AG10803 (cell line): Measurements from ENCODE around the gene SEC16A.
A peak's percentile ranks its signal among the peaks of the same experiment; 100 is the strongest.

Experiments
- DNase-seq: peaks from one replicate; pipeline ENCODE4 v3.0.0; 2010; ENCODE audit warnings: low read depth
- H3K4me3 ChIP-seq: 2 replicates; pipeline ENCODE4 v1.5.1; 2011; ENCODE audit warnings: mild to moderate bottlenecking, low read length, control low read depth
- CTCF ChIP-seq: conservative IDR thresholded peaks from 2 replicates; pipeline ENCODE4 v1.5.1; 2011; ENCODE audit warnings: mild to moderate bottlenecking, low read length, control low read depth, inconsistent platforms

The SEC16A gene

DNA sequence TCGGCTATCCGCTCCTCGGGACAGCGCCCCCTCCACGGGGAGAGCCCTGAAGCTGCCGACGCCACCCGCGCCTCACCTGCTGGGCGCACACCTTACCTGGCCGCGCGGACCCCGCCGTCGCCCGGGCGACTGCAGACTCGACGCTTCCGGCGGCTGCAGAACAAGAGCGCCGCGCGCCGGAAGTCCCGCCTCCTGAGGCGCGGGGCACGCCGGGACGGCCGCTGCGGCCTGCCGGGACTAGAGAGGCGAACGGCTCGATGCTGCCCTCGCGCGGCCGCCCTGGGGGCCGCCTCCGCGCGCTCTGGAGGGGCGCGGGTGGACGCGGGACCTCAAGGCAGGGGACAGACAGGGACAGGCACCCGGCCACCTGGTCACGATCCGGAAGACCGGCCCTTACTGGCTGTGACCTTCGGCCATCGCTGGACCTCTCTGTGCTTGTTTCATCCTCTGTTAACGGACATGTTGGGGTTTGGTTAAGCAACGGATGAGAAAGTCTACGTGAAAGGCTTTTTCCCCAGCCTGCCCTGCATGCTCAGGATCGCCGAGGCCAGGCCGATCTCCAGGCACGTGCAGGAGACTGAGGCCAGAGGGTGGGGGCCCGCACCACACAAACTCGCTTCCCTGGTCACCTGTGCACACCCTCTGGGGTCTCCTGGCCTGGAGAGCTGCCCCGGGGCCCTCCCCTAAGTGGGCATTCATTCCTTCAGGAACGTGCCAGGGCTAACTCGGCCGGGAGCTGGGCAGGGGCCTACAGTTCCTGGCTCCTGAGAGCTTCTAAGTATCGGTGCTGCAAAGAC lies 82.6 kb downstream of the SEC16A start, which contains the start of gene SNAPC4:
SNAPC4 (minus strand) TSS at position 133 of the 797 bp plus-strand sequence. CDS start 1,742 bp downstream, outside the sequence.
- peak; percentile 47 for TF ChIP-seq CTCF
- peak within 1 kb of the TSS; percentile 83 for H3K4me3 ChIP-seq
- DNase-seq, result peak; percentile 77

DNA sequence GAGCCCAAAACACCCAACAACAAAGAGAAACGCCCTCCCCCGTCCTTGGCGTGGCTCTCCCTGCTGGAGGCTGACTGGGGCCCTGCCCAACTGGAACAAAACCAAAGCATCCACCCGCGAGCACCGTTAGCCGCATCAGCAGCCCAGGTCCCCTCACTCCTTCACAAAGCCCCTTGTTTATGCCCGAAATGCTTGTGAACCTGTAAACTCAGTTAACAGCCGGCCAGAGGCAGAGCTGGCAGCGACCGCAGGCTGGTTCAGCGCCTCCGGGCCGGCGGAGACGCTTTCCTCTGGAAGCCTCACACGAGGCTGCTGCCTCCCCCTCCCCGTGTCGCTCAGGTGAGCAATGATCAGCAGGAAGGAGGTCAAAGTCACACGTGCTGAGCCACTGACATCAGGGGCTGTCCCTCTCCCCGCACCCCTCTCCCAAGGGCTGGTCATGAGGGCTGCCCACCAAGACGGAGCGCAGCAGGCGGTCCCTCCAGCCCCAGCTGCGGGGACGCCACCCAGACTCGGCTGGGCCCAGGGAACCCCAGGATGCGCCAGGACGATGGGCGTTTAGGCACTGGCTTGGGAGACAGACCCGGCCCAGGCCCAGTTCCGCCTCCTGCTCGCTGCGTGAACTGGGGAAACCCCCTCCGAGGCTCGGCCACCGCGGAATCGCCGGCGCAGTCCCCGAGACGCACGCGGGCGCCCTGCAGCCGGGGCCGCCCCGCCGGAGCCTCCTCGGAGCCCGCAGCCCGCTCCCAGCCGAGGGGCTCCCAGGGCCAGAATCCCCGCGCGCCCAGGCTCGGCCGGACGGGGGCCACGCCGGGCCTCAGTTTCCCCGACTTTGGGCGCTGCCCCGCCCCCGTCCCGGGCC lies 83.4 kb downstream of the SEC16A start:
- no peak for DNase-seq
- peak overlapping the region; percentile 83 for H3K4me3 ChIP-seq
- TF ChIP-seq CTCF, result no peak

GRCh38 chr9:136398286-136398685 lies 84.6 kb downstream of the SEC16A start:
- TF ChIP-seq CTCF, result no peak
- DNase-seq, result no peak
- H3K4me3 ChIP-seq, result no peak overlapping the region; the same call in 1 of the 2 replicates

DNA sequence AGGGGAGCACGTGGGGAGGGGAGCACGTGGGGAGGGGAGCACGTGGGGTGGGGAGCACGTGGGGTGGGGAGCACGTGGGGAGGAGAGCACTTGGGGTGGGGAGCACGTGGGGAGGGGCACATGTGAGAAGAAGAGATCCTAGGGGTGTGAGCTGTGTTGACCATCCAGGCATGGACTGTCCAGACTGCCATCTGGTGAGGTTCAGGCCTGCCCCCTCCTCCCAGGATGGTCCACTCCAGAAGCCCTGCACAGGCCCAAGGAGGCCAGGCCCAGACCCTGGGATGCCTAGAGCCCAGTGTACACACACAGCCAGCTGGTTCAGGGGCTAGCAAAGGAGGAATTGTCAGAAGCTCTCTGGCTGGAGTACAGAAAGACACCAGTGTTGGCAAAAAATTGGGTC lies 85.2 kb downstream of the SEC16A start:
- no peak overlapping the region for H3K4me3 ChIP-seq
- TF ChIP-seq CTCF, result no peak
- no peak for DNase-seq

- no peak for DNase-seq
- no peak overlapping the region for H3K4me3 ChIP-seq
- TF ChIP-seq CTCF, result no peak
Measured at GRCh38 chr9:136396219-136396515, 86.7 kb downstream of the SEC16A start.

DNA sequence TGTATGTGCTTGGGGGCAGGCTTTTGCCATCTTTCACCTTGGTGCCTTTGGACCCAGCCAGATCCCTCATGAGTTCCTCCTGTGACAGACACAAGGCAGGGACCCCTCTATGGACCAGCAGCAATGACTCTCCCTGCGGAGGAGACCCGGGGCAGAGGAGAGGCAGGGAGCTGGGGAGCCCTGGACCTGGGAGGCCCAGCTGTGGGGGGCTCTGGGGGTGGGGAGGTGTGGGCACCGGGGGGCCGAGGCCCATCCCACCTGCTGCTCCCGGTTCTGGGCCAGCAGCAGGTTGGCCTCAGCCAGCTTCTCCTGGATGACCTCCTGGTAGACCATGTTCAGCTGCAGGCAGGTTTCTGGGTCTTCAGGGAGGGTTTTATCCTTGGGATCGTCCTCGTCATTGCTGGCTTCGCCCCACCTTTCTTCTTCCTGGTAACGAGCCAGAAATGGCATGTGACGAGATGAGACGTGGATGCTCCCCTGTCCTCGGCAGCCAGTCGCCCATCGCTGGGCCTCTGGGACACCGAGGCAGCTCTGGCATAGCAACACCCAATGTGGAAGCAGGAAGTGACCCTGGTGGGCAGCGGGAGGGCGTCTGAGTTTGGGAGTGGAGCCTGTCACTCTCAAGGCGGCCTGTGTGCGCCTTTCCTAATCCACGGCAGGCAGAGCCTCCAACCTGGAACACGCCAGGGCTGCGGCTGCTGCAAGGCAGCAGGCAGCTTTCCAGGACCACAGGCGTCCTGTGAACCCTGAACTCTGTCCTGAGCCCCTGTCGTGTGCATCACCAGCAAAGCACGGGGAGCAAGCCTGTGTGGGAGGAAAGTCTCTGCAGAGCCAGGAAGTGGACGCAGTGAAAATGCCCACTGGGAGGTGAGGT lies 87.3 kb downstream of the SEC16A start:
- TF ChIP-seq CTCF, result no peak
- no peak overlapping the region for H3K4me3 ChIP-seq
- no peak for DNase-seq
